ENCODE measurements around the gene HVCN1. TPM values are rescaled to one million over a fixed set of nuclear protein-coding genes. Genes with fewer than 3 reads are reported as not detected.
"Not testable (repeated sequence)": the region's sequence is repeated elsewhere in the genome, so short reads cannot be mapped to it uniquely, and the experiment has no call there.

The HVCN1 gene
- polyA plus RNA-seq, 2 of the 4 experiments (the other 2 are of a cell fraction) = 0.34 to 1.1 TPM

DNA sequence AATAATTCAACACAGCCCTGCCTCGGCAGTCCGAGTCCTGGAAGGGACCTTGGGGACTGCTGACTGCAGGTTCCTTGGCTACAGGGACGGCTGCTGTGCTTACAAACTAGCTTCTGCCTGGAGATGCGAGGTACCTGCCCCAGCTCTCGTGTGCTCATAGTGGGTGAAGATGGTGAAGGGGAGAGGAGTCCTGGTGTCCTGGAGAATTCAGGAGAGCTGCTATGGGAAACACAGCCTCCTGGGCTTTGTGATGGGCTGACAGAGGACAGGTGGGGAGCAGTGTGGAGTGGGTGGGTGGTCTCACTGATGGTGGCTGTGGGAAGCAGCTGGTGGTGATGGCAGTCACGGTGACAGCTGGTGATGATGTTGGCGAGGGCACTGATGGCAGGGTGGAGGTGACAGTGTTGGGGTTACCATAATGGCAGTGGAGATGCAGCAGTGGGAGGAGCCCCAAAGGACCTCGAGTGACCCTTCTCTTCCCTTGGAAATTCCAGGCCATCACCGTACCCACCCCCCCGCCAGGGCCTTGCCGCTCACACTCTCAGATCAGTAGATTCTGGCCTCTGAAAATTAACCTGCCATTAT lies 32.8 kb downstream of the HVCN1 start:
- CTCF ChIA-PET = interaction anchor here (0.6 to 0.9 kb wide), 3 partner anchors 9 to 44 kb away, joined by 3 read pairs; no protein-coding TSS in a partner anchor
- H3K4me1 ChIP-seq = no peaks in the 10 kb centered on the region
- no peak for ATAC-seq

DNA sequence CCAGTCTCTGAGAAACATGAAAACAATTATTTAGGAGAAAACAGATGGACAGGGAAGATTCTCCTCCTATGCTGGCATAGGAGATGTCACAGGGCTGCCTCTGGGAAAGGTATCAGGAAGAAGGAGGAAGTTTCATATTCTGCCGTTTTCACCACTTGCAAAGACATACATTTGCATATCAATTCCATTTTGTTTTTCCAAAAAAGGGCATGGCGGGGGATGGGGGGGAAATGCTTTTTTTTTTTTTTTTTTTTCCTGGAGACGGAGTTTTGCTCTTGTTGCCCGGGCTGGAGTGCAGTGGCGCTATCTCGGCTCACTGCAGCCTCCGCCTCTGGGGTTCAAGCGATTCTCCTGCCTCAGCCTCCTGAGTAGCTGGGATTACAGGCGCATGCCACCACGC lies 34.7 kb downstream of the HVCN1 start:
- H3K27ac ChIP-seq; ATAC-seq; DNase-seq (ENCODE audit: low read depth in 1 of 2, low spot score in 1 of 2); POLR2A ChIA-PET; FAIRE-seq; H3K4me3 ChIP-seq; H3K9me3 ChIP-seq; CTCF ChIA-PET; H3K4me2 ChIP-seq; H3K4me1 ChIP-seq: not testable (repeated sequence)
- 87% methylated on average over 10 of the region's 10 CpGs for WGBS (ENCODE audit: missing lambda C conversion rate)

More for the DNA sequence above, 32.8 kb downstream of the HVCN1 start:
- WGBS (ENCODE audit: missing lambda C conversion rate) = 77% methylated on average over 11 of the region's 11 CpGs
- Histone ChIP-seq H3K9me3 (no peaks in the 10 kb centered on the region), H3K27ac (no peak overlapping the region), H3K4me3 (no peak overlapping the region), H3K4me2 (no peak overlapping the region)
- DNase-seq (ENCODE audit: low read depth in 1 of 2, low spot score in 1 of 2) (no peak), FAIRE-seq (no peak)
- POLR2A ChIA-PET = no interaction called here
- no peak for TF ChIP-seq HOXA7 (CRISPR knock-in tag; IDR thresholded peaks at IDR 0.05)
- no peak for TF ChIP-seq EHMT2 (IDR thresholded peaks at IDR 0.05; ENCODE audit: low read depth)
- TF ChIP-seq CBX2 (IDR thresholded peaks at IDR 0.05; ENCODE audit: borderline replicate concordance, low read depth) = no peak
- TF ChIP-seq RARB (CRISPR knock-in tag; IDR thresholded peaks at IDR 0.05) = no peak
- no peak for TF ChIP-seq BHLHE40 (IDR thresholded peaks at IDR 0.05; ENCODE audit: low read depth, low read length)
- TF ChIP-seq HOXB13 (CRISPR knock-in tag; IDR thresholded peaks at IDR 0.05; ENCODE audit: low read depth) = no peak
- TF ChIP-seq NR3C1 (IDR thresholded peaks at IDR 0.05) = no peak
- TF ChIP-seq BCL3 (IDR thresholded peaks at IDR 0.05) = no peak
- TF ChIP-seq, protein P1, sequence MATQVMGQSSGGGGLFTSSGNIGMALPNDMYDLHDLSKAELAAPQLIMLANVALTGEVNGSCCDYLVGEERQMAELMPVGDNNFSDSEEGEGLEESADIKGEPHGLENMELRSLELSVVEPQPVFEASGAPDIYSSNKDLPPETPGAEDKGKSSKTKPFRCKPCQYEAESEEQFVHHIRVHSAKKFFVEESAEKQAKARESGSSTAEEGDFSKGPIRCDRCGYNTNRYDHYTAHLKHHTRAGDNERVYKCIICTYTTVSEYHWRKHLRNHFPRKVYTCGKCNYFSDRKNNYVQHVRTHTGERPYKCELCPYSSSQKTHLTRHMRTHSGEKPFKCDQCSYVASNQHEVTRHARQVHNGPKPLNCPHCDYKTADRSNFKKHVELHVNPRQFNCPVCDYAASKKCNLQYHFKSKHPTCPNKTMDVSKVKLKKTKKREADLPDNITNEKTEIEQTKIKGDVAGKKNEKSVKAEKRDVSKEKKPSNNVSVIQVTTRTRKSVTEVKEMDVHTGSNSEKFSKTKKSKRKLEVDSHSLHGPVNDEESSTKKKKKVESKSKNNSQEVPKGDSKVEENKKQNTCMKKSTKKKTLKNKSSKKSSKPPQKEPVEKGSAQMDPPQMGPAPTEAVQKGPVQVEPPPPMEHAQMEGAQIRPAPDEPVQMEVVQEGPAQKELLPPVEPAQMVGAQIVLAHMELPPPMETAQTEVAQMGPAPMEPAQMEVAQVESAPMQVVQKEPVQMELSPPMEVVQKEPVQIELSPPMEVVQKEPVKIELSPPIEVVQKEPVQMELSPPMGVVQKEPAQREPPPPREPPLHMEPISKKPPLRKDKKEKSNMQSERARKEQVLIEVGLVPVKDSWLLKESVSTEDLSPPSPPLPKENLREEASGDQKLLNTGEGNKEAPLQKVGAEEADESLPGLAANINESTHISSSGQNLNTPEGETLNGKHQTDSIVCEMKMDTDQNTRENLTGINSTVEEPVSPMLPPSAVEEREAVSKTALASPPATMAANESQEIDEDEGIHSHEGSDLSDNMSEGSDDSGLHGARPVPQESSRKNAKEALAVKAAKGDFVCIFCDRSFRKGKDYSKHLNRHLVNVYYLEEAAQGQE (IDR thresholded peaks at IDR 0.05) = no peak
- TF ChIP-seq RFX5 (IDR thresholded peaks at IDR 0.05) = no peak

- no peak overlapping the region for H3K27ac ChIP-seq
- ATAC-seq (no peak), FAIRE-seq (no peak), DNase-seq (ENCODE audit: low read depth in 1 of 2, low spot score in 1 of 2) (no peak)
- no peaks in the 10 kb centered on the region for H3K4me1 ChIP-seq
- TF ChIP-seq MAZ (IDR thresholded peaks at IDR 0.05; ENCODE audit: borderline replicate concordance, low read depth, low read length) (no peak), NPAS2 (CRISPR knock-in tag; IDR thresholded peaks at IDR 0.05; ENCODE audit: borderline replicate concordance) (no peak), BHLHE40 (IDR thresholded peaks at IDR 0.05; ENCODE audit: low read depth, low read length) (no peak), NFE2L2 (conservative IDR thresholded peaks at IDR 0.05; ENCODE audit: low read length) (no peak), FOXS1 (CRISPR knock-in tag; IDR thresholded peaks at IDR 0.05) (no peak), ZNF302 (CRISPR knock-in tag; IDR thresholded peaks at IDR 0.05) (no peak), TFCP2L1 (CRISPR knock-in tag; IDR thresholded peaks at IDR 0.05) (no peak), E2F6 (IDR thresholded peaks at IDR 0.05; ENCODE audit: borderline replicate concordance, low read depth) (no peak), BCL3 (IDR thresholded peaks at IDR 0.05) (no peak), MAFK (IDR thresholded peaks at IDR 0.05; ENCODE audit: partially characterized antibody) (no peak), CHD4 (IDR thresholded peaks at IDR 0.05; ENCODE audit: borderline replicate concordance) (no peak), ESRRA (IDR thresholded peaks at IDR 0.05; ENCODE audit: borderline replicate concordance, low read length) (no peak), HOXB5 (CRISPR knock-in tag; IDR thresholded peaks at IDR 0.05) (no peak)
- TF ChIP-seq, protein P2, sequence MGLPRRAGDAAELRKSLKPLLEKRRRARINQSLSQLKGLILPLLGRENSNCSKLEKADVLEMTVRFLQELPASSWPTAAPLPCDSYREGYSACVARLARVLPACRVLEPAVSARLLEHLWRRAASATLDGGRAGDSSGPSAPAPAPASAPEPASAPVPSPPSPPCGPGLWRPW (IDR thresholded peaks at IDR 0.05) = no peak
- no peak overlapping the region for H3K4me2 ChIP-seq
- no peak overlapping the region for H3K4me3 ChIP-seq
- ChIA-PET POLR2A (no interaction called here), CTCF (interaction anchor here (0.6 to 1.2 kb wide), 3 partner anchors 9 to 239 kb away, joined by 3 read pairs; no protein-coding TSS in a partner anchor)
- no peaks in the 10 kb centered on the region for H3K9me3 ChIP-seq
- WGBS (ENCODE audit: missing lambda C conversion rate) = 85% methylated on average over 11 of the region's 11 CpGs
These were observed 39.5 kb downstream of the HVCN1 start for GRCh38 chr12:110649341-110649847.
